Hepatocyte (in vitro differentiated cells): ENCODE data around the gene ARPC1A. TPM values are rescaled to one million over a fixed set of nuclear protein-coding genes. Genes with fewer than 3 reads are reported as not detected.
A peak's percentile ranks its signal among the peaks of the same experiment; 100 is the strongest.

ENCODE experiments used
- DNase-seq: peaks from one replicate; pipeline ENCODE4 v3.0.0-alpha.2; 2016; ENCODE audit warnings: low spot score
- H2AFZ ChIP-seq: fragments of 200-600 bp; sonication (generic); 2 replicates; pipeline ENCODE4 v1.6.0; 2016; ENCODE audit warnings: antibody characterized with exemption, mild to moderate bottlenecking
- H3K27ac ChIP-seq: fragments of 200-600 bp; sonication (generic); 2 replicates; pipeline ENCODE4 v1.5.1; 2016; ENCODE audit warnings: mild to moderate bottlenecking
- H3K27me3 ChIP-seq: fragments of 200-600 bp; sonication (generic); 2 replicates; pipeline ENCODE4 v1.6.1; 2016
- H3K36me3 ChIP-seq: fragments of 200-600 bp; sonication (generic); replicated peaks from 2 replicates; pipeline ENCODE4 v1.5.1; 2016; ENCODE audit warnings: low read depth; ENCODE audit not compliant: insufficient read depth
- H3K4me1 ChIP-seq: fragments of 200-600 bp; sonication (generic); 2 replicates; pipeline ENCODE4 v1.5.1; 2016; ENCODE audit warnings: mild to moderate bottlenecking, moderate library complexity; ENCODE audit not compliant: insufficient read depth
- H3K4me2 ChIP-seq: fragments of 200-600 bp; sonication (generic); 2 replicates; pipeline ENCODE4 v1.6.0; 2016
- H3K4me3 ChIP-seq: fragments of 200-600 bp; sonication (generic); 2 replicates; pipeline ENCODE4 v1.5.1; 2016; ENCODE audit warnings: mild to moderate bottlenecking
- H3K79me2 ChIP-seq: fragments of 200-600 bp; sonication (generic); 2 replicates; pipeline ENCODE4 v1.6.0; 2017; ENCODE audit warnings: mild to moderate bottlenecking
- H3K9me2 ChIP-seq: fragments of 200-600 bp; sonication (generic); replicated peaks from 2 replicates; pipeline ENCODE4 v1.6.0; 2017; ENCODE audit warnings: mild to moderate bottlenecking; ENCODE audit not compliant: insufficient read depth
- H3K9me3 ChIP-seq: fragments of 200-600 bp; sonication (generic); 2 replicates; pipeline ENCODE4 v1.5.1; 2016; ENCODE audit warnings: low read depth, mild to moderate bottlenecking
- H4K20me1 ChIP-seq: fragments of 200-600 bp; sonication (generic); 2 replicates; pipeline ENCODE4 v1.6.0; 2016; ENCODE audit warnings: mild to moderate bottlenecking; ENCODE audit not compliant: insufficient read depth, poor library complexity, severe bottlenecking
- EZH2 ChIP-seq: fragments of 200-600 bp; sonication (generic); IDR thresholded peaks from 2 replicates; pipeline ENCODE4 v1.6.1; 2016; ENCODE audit warnings: antibody characterized with exemption, mild to moderate bottlenecking, borderline replicate concordance
- EZH2phosphoT487 ChIP-seq: fragments of 200-600 bp; sonication (generic); IDR thresholded peaks from one replicate; pipeline ENCODE4 v1.6.1; 2018; ENCODE audit warnings: antibody characterized with exemption, mild to moderate bottlenecking, low read depth, moderate library complexity; ENCODE audit not compliant: unreplicated experiment, severe bottlenecking
- WGBS: methylation state at CpG from one replicate; pipeline ENCODE4 v1.1.6; 2016; ENCODE audit warnings: low lambda C conversion rate; ENCODE audit errors: missing lambda C conversion rate; 5-methylcytosine and 5-hydroxymethylcytosine counted together
- polyA plus RNA-seq: library from polyadenylated mRNA; unstranded; fragments of >200 nt; fragmentation: Nextera tagmentation; extraction: Ambion mirVana; gene quantifications from 2 replicates; pipeline ENCODE4 v1.2.1, GENCODE V29; 2016
- total RNA-seq: library from RNA; depleted of rRNA; stranded (reverse); fragments of >200 nt; gene quantifications from 2 replicates; pipeline ENCODE4 v1.2.3, GENCODE V29; 2014
- TF ChIP-seq, protein P1 (sequence below): fragments of 200-600 bp; sonication (generic); IDR thresholded peaks from 2 replicates; pipeline ENCODE4 v1.5.1; 2016; ENCODE audit warnings: antibody characterized with exemption, mild to moderate bottlenecking; ENCODE audit not compliant: poor library complexity

ARPC1A gene
- total and polyA plus RNA-seq, 2 experiments from 2014 or later, result 166 to 190 TPM

DNA sequence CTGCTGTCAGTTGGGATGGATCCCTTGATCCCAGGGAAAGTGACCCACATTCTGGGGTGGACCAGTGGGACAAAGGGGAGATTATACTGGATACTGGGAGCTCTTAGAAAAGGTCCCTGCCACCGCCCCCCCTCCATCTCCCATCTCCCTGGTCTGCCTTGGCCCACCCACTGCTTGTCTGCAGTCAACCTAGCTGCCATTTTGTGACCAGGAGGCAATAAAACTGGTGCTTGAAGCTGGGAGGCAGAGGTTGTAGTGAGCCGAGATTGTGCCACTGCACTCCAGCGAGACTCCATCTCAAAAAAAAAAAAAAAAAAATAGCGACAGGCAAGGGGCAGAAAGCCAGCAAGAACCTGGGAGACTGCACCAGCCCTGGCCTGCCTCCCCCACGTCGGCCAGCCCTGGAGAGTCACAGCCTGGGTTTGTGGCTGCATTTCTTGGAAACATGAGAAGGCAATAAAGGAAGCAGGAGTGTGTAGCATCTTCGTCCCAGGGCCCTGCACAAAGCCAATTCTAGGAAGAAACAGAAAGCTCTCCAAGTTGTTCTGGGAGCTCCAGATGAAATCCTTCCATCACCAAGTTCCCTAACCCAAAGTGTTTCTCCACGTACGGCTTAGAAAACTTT lies 44.2 kb downstream of the ARPC1A start:
- no peak overlapping the region for H3K4me2 ChIP-seq
- no peak overlapping the region for H3K4me3 ChIP-seq
- DNase-seq, result no peak
- no peaks in the 10 kb centered on the region for H3K79me2 ChIP-seq
- H3K27ac ChIP-seq, result peak overlapping the region; percentile 50
- no peaks in the 10 kb centered on the region for H3K9me3 ChIP-seq
- no peaks in the 10 kb centered on the region for H4K20me1 ChIP-seq
- WGBS, result 77% methylated on average over 8 of the region's 9 CpGs
- peaks cover 9% of the 10 kb centered on the region for H3K4me1 ChIP-seq
- H3K36me3 ChIP-seq, result no peaks in the 10 kb centered on the region
- no peaks in the 10 kb centered on the region for H3K9me2 ChIP-seq
- TF ChIP-seq EZH2phosphoT487 (no peak), EZH2 (no peak)
- TF ChIP-seq, protein P1, sequence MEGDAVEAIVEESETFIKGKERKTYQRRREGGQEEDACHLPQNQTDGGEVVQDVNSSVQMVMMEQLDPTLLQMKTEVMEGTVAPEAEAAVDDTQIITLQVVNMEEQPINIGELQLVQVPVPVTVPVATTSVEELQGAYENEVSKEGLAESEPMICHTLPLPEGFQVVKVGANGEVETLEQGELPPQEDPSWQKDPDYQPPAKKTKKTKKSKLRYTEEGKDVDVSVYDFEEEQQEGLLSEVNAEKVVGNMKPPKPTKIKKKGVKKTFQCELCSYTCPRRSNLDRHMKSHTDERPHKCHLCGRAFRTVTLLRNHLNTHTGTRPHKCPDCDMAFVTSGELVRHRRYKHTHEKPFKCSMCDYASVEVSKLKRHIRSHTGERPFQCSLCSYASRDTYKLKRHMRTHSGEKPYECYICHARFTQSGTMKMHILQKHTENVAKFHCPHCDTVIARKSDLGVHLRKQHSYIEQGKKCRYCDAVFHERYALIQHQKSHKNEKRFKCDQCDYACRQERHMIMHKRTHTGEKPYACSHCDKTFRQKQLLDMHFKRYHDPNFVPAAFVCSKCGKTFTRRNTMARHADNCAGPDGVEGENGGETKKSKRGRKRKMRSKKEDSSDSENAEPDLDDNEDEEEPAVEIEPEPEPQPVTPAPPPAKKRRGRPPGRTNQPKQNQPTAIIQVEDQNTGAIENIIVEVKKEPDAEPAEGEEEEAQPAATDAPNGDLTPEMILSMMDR, result no peak
- H2AFZ ChIP-seq, result no peak overlapping the region
- H3K27me3 ChIP-seq, result no peaks in the 10 kb centered on the region

DNA sequence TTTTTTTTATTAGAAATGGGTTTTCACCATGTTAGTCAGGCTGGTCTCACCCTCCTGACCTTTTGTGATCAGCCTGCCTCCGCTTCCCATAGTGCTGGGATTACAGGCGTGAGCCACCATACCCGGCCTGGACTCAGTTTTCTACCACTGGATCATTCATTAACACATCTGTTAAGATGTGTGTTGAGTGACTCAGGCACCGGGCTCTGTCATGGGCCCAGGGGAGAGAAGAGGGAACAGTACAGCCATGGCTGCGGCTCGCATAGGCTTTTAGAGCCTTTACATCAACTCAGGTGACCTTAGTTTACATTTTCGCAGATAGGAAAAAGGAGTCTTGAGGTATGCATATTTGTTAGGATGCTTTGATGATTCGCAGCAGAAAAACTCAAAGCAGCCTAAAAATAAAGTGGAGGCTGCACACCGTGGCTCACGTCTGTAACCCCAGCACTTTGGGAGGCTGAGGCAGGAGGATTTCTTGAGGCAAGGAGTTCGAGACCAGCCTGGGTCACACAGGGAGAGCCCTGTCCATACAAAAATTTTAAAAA lies 45.8 kb downstream of the ARPC1A start:
- Histone ChIP-seq H3K4me2 (no peak overlapping the region), H3K4me3 (no peak overlapping the region), H3K79me2 (peaks cover 8% of the 10 kb centered on the region), H3K4me1 (peaks cover 12% of the 10 kb centered on the region), H3K36me3 (no peaks in the 10 kb centered on the region), H3K27me3 (no peaks in the 10 kb centered on the region), H3K27ac (peak overlapping the region; percentile 80), H4K20me1 (no peaks in the 10 kb centered on the region), H3K9me2 (no peaks in the 10 kb centered on the region), H3K9me3 (no peaks in the 10 kb centered on the region), H2AFZ (no peak overlapping the region)
- TF ChIP-seq EZH2phosphoT487 (no peak), EZH2 (no peak)
- TF ChIP-seq, protein P1, result no peak
- DNase-seq, result no peak
- 88% methylated on average over 11 of the region's 11 CpGs for WGBS

DNA sequence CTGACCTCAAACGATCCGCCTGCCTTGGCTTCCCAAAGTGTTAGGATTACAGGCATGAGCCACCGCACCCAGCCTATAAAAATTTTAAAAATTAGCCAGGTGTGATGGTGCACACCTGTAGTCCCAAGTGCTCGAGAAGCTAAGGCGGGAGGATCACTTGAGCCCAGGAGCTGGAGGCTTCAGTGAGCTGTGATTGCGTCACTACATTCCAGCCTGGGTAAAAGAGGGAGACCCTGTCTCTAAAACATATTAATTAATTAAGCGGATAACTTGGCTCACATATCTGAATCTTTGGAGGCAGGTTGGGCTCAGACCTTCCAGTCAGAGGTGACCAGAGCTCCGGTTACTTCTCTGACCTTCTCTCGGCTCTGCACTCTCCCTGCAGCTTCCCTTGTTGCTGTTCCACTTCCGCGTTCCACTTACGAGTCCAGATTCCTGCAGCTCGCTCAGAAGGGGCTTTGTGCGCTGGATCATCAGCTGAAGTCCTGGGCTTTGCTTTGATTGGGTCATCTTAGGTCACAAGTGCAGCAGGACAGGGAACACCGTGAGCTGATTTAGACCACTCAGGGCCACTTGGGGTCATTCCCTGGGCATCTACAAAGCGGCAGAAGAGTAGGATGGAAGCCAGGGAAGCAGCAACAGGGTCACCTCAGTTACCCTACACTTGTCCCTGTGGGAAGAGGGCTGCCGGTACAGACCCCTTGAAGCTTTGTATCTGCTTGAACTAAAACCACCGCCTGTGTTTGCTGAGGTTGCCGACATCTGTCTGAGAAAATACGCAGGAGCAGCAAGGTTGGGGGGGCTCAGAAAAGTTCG lies 46.8 kb downstream of the ARPC1A start:
- H3K79me2 ChIP-seq, result peaks cover 10% of the 10 kb centered on the region
- H3K27me3 ChIP-seq, result no peaks in the 10 kb centered on the region
- H3K9me3 ChIP-seq, result no peaks in the 10 kb centered on the region
- no peaks in the 10 kb centered on the region for H4K20me1 ChIP-seq
- no peak for TF ChIP-seq EZH2phosphoT487
- TF ChIP-seq, protein P1, result no peak
- TF ChIP-seq EZH2, result no peak
- H3K9me2 ChIP-seq, result no peaks in the 10 kb centered on the region
- peak overlapping the region; percentile 80 for H3K27ac ChIP-seq
- DNase-seq, result peak; percentile 71
- H3K4me3 ChIP-seq, result no peak overlapping the region
- WGBS, result 52% methylated on average over 21 of the region's 21 CpGs
- H2AFZ ChIP-seq, result peak overlapping the region; percentile 37
- H3K36me3 ChIP-seq, result no peaks in the 10 kb centered on the region
- peak overlapping the region; percentile 69 for H3K4me2 ChIP-seq
- peaks cover 12% of the 10 kb centered on the region for H3K4me1 ChIP-seq
